HEK293T (cell line): ENCODE data around the gene USP32.

ENCODE experiments used
- ARNT ChIP-seq: fragments of 450-650 bp; IDR thresholded peaks from 2 replicates; pipeline ENCODE4 v1.6.1; 2017; ENCODE audit warnings: mild to moderate bottlenecking
- BHLHE40 ChIP-seq: fragments of 450-650 bp; IDR thresholded peaks from 2 replicates; pipeline ENCODE4 v1.6.1; 2016; ENCODE audit warnings: mild to moderate bottlenecking, moderate library complexity, borderline replicate concordance
- ELF4 ChIP-seq: fragments of 450-650 bp; IDR thresholded peaks from 2 replicates; pipeline ENCODE4 v1.6.1; 2017; ENCODE audit warnings: antibody characterized with exemption
- FOXA1 ChIP-seq: fragments of 450-650 bp; IDR thresholded peaks from 2 replicates; pipeline ENCODE4 v1.6.1; 2016; ENCODE audit warnings: mild to moderate bottlenecking
- FOXM1 ChIP-seq: fragments of 450-650 bp; IDR thresholded peaks from 2 replicates; pipeline ENCODE4 v1.6.1; 2017; ENCODE audit warnings: mild to moderate bottlenecking, borderline replicate concordance
- HDGF ChIP-seq: fragments of 450-650 bp; IDR thresholded peaks from 2 replicates; pipeline ENCODE4 v1.6.1; 2017; ENCODE audit warnings: antibody characterized with exemption, borderline replicate concordance
- L3MBTL2 ChIP-seq: fragments of 450-650 bp; conservative IDR thresholded peaks from 2 replicates; pipeline ENCODE4 v1.6.1; 2016; ENCODE audit warnings: mild to moderate bottlenecking
- NFRKB ChIP-seq: fragments of 450-650 bp; IDR thresholded peaks from 2 replicates; pipeline ENCODE4 v1.6.1; 2016; ENCODE audit warnings: mild to moderate bottlenecking, moderate library complexity
- SP1 ChIP-seq: fragments of 450-650 bp; IDR thresholded peaks from 2 replicates; pipeline ENCODE4 v1.6.1; 2017
- SUZ12 ChIP-seq: fragments of 450-650 bp; IDR thresholded peaks from 2 replicates; pipeline ENCODE4 v1.6.1; 2016; ENCODE audit warnings: mild to moderate bottlenecking
- TARDBP ChIP-seq: fragments of 450-650 bp; IDR thresholded peaks from 2 replicates; pipeline ENCODE4 v1.6.1; 2016
- ZNF384 ChIP-seq: fragments of 450-650 bp; IDR thresholded peaks from 2 replicates; pipeline ENCODE4 v1.6.1; 2016

GRCh38 chr17:60149691-60150582, 242.0 kb downstream of the USP32 start, which contains the start of gene CA4:
- no peak for TF ChIP-seq ZNF384
- no peak for TF ChIP-seq L3MBTL2
- no peak for TF ChIP-seq ELF4
- TF ChIP-seq SP1, result no peak
- TF ChIP-seq NFRKB, result no peak
- TF ChIP-seq TARDBP, result no peak
- no peak for TF ChIP-seq SUZ12
- TF ChIP-seq BHLHE40, result no peak
- no peak for TF ChIP-seq FOXA1
- TF ChIP-seq ARNT, result no peak
- TF ChIP-seq FOXM1, result no peak
- no peak for TF ChIP-seq HDGF
